Smooth muscle cell of the brain vasculature (primary cell): ENCODE measurements around the gene CRTC1.

ENCODE experiments used
- DNase-seq: peaks from one replicate; pipeline ENCODE4 v3.0.0-alpha.2; 2012; ENCODE audit warnings: low read depth, low spot score

CRTC1 gene

DNA sequence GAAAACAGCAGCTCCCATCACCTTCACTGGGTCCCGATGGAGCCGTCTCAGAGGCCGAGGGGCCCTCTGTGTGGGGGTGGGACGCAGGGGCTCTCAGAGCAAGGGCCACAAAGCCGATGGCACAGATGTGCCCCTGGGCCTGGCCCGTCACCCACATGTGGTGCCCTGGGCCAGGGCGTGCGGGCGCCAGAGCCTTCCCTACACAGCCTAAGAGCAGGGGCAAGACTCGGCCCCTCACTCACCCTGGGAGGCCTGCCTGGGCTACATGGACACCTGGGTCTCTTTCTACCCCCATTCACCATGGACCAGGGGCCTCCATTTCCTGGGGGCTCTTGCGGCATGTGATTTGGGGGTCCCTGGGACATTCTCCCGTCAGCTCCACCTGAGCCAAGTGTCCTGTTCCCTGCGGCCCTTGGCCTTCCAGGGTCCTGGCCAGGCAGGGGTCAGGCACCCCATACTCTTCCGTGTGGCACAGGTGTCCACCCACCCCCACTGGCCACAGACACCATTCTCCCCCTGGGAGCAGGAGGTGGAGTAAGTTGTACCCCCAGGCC is 97.6 kb downstream of the CRTC1 start:
- DNase-seq, result no peak

- no peak for DNase-seq
Measured at GRCh38 chr19:18781885-18782527, 98.5 kb downstream of the CRTC1 start.

DNA sequence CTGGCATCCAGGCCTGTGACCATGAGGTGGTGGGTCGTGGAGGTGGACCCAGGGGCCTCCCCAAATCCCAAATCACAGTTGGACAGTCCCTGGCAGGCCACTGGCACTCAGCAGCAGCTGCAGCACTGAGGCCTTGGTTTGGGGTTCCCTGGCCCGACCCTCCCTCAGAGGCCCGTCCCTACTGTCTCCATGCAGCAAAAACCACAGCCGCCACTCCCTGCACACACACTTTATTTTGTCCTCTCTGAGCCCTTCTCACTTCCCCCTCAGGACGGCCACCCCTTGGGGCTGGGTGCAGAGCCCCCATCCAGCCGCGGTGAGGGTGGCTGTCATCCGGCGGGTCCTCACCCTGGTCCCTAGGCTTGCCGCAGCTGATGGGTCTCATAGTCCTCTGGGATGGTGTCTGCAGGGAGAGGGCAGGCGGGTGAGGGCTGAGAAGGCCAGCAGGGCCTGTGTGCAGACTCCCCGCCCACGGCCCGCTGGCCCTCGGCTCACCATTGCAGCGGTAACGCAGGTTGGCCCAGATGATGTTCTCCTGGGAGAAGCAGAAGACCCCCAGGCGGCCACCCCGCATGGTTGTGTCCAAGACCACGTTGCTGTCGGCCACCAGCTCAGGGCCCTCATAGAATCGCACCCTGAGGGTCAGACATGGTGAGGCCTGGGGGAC is 99.2 kb downstream of the CRTC1 start:
- DNase-seq, result no peak

GRCh38 chr19:18783958-18784785 is 100.7 kb downstream of the CRTC1 start:
- DNase-seq, result no peak

- DNase-seq, result no peak
Measured at GRCh38 chr19:18784786-18785120, 101.3 kb downstream of the CRTC1 start.

DNA sequence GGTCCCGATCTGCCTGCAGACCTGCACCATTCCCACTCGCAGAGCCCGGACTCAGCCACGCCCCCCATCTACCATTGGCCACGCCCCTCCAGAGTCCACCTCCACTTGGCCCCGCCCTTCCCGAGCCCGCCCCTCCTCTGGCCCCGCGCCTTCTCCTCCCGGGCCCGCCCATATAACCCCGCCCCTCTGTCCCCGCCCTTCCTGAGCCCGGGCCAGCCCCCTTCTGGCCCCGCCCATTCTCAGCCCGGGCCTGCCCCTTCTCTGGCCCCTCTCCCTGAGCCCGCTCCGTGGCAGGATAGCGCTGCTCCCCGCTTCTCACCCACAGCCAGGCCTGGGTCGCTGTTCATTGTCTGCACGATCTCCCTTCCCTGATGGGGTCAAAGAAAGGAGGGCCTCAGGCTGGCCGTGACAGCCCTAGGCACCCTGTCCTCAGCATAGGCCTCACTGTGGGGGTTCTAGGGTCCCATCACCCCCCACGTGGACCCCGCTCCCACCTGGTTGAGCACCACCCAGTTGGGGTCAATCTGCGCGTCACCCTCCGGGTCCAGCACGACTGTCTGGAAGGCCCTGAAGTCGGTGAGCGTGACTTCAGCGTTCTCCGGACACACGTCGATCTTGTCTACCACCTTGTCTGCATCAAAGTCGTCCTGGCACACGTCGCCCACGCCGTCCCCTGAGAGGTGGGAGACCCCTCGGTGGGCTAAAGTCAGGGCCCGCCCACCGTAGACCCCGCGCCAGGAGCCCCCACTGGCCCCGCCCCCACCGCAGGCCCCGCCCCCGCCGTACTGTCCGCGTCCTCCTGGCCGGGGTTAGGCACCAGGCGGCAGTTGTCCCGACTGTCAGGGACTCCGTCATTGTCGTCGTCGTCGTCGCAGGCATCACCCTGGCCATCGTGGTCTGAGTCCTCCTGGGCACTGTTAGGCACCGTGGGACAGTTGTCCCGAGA is 102.0 kb downstream of the CRTC1 start:
- no peak for DNase-seq

GRCh38 chr19:18788529-18789421 is 105.3 kb downstream of the CRTC1 start:
- no peak for DNase-seq

- DNase-seq, result no peak
Measured at GRCh38 chr19:18789422-18789869, 106.0 kb downstream of the CRTC1 start.

GRCh38 chr19:18789883-18790565 is 106.5 kb downstream of the CRTC1 start:
- DNase-seq, result no peak

DNA sequence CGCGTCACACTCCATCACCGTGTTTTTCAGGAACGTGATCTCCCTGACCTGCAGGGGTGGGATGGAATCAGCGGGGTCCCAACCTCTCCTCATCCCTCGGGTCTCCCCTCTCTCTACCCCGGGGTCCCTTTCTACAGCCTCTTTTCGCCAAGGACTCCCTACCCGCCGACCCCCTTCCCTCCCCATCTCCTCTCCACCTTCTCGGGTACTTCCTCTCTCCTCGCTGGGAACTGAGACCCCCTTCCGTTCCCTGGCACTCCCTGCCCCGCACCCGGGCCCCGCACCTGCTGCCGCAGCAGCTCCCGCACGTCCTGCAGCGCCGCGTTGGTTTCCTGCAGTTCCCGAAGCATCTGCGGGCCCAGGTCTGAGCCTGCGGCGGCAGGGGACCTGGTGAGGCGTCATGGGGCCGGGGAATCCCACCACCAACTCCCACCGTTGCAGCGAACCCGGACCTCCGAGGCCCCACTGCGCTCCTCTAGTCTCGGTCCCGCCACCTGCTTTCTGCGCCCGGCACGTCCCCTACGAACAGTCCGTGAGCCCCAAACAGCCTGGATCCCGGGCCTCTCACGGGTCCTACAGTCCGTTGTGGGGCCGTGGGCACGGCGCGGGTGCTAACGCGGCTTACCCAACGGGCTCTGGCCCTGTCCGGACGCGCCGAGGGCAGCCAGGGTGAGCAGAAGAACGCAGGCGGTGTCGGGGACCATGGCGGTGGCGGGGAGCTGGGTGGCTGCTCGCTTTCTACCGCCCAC is 107.3 kb downstream of the CRTC1 start, which contains the start of gene COMP:
TSS of gene COMP (minus strand) at position 740 of the 749 bp plus-strand sequence. CDS start at position 704, 36 bp downstream.
- no peak for DNase-seq

DNA sequence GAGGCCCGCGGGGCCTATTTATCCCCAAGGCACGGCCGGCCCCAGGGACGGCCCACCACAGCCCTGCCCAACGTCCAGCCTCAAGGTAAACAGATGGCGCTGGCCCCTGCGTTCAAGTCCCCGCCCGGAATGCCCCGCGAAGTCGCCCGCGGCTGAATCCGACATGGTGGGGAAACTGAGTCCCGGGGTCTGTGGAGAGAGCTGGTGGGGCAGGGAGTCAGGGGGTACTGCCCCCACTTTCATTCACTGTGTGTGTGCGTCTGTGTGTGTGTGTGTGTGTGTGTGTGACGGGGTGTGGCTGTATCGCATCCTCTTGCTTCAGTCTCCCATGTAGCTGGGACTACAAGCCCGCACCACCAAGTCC is 107.8 kb downstream of the CRTC1 start:
- no peak for DNase-seq

GRCh38 chr19:18792661-18793060 is 109.2 kb downstream of the CRTC1 start:
- no peak for DNase-seq

DNA sequence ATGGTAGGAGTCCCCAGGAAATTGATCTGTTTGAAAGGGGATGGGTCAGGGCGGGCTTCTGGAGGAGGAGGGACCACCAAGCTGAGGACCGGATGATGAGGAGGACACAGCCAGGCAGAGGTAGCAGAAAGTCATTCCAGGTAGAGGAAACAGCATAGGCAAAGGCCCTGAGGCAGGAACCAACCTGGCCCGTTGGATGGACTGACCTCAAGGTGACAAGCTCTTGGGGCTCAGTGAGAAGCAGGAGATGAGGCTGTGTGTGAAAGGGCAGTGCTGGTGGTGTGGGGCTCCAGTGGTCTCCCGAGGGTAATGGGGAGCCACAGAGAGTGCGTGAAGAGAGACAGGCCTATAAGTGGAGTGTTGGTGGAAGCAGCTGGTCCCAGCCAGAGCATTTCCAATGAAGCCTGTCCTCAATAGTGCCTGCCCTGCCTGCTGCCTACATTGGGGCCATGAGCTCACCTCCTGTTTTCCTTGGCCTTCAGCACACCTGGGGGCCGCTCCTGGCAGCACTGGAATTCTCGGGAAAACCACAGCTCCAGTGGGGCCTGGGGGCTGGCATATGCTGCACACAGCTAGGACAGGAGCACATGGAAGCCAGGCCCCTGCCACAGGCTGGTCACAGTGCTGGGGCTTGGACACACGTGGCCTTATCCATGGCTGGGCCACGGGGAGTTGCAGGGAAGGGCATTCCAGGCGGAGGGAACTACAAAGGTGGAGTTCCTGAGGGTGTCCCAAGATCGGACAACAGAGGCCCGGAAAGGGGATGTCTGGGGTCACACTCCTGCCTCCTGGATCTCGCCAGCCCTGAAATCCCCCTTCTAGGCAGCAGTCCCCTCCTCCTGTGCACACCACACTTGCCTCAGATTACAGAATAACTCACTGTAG is 109.9 kb downstream of the CRTC1 start:
- no peak for DNase-seq

- DNase-seq, result no peak
Measured at GRCh38 chr19:18794029-18794313, 110.5 kb downstream of the CRTC1 start.

DNA sequence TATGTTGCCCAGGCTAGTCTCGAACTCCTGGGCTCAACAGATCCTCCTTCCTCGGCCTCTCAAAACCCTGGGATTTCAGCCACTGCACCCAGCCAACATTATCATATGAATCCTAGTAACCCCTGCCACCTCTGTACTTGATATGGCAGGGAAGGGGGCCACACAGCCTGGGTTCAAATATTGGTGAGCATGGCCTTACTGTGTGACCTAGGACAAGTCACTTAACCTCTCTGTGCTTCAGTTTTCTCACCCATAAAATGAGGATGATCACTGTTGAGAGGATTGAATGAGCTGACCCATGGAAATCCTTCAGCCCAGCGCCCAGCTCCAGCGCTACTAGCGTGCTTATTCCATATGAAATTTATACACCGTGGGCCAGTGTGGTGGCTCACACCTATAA is 111.2 kb downstream of the CRTC1 start:
- DNase-seq, result no peak

- DNase-seq, result no peak
Measured at GRCh38 chr19:18795540-18795939, 112.1 kb downstream of the CRTC1 start.

DNA sequence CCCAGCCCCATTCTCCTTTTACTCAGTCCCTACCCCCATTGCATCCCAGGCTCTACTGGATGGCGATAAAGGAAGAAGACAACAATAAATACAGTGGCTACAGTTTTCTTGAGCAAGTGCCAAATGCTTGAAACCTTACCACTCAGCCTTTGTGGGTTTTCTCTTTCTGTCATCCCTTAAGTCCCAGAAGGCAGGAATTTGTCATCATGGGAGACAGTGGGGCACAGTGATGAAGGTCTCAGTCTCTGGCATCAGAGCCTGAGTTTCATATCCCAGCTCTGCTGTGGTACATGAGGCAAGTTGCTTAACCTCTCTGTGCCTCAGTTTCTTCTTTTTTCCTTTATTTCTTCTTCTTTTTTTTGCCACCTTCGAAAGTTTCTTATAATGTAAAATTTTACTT is 112.8 kb downstream of the CRTC1 start:
- no peak for DNase-seq
